IMR-90 (cell line): ENCODE results near the gene KRT72. TPM values are rescaled to one million over a fixed set of nuclear protein-coding genes. Genes with fewer than 3 reads are reported as not detected.

ENCODE experiments used
- ATAC-seq: fragments of 200-7000 bp; cut with Tn5 transposase; 2 replicates; pipeline ENCODE4 v1.9.1; 2020; ENCODE audit warnings: low read depth, mild to moderate bottlenecking, moderate library complexity
- BruUV-seq: library from RNA; stranded (reverse); fragments of 400-500 nt; replicated peaks from 2 replicates; lab custom pipeline; 2021; lab: Mats Ljungman, UMichigan
- CTCF ChIA-PET: fragments of 300-600 bp; formaldehyde crosslinking; extraction: SDS; loops from one replicate; lab custom pipeline; 2021; ENCODE audit warnings: antibody characterized with exemption; lab: Yijun Ruan, JAX
- POLR2A ChIA-PET: fragments of 300-600 bp; sonication (Branson Sonifier 250); formaldehyde crosslinking; loops from one replicate; lab custom pipeline; 2022; ENCODE audit warnings: antibody characterized with exemption; ENCODE audit not compliant: unreplicated experiment; lab: Charles Lee
- DNase-seq: peaks from one replicate; pipeline ENCODE4 v3.0.0; 2013
- H2AFZ ChIP-seq: replicated peaks from 2 replicates; pipeline ENCODE3; 2013; ENCODE audit warnings: low read length, mild to moderate bottlenecking; ENCODE audit not compliant: poor library complexity
- H2AK5ac ChIP-seq: 2 replicates; pipeline ENCODE4 v1.6.1; 2013; ENCODE audit warnings: low read depth, low read length, inconsistent platforms
- H2AK9ac ChIP-seq: replicated peaks from 2 replicates; pipeline ENCODE3; 2013; ENCODE audit warnings: mild to moderate bottlenecking, low read depth, low read length, moderate library complexity; ENCODE audit not compliant: poor library complexity
- H2BK120ac ChIP-seq: 2 replicates; pipeline ENCODE4 v1.6.1; 2013; ENCODE audit warnings: low read depth, low read length, inconsistent platforms
- H2BK15ac ChIP-seq: 3 replicates; pipeline ENCODE4 v1.6.1; 2013; ENCODE audit warnings: low read depth, low read length, inconsistent platforms
- H2BK20ac ChIP-seq: 2 replicates; pipeline ENCODE4 v1.6.1; 2013; ENCODE audit warnings: low read depth, mild to moderate bottlenecking, inconsistent platforms, low read length, moderate library complexity
- H2BK5ac ChIP-seq: 2 replicates; pipeline ENCODE4 v1.6.1; 2013; ENCODE audit warnings: mild to moderate bottlenecking, low read depth, low read length, inconsistent platforms; ENCODE audit not compliant: poor library complexity, severe bottlenecking
- H3K14ac ChIP-seq: replicated peaks from 2 replicates; pipeline ENCODE4 v1.6.1; 2013; ENCODE audit warnings: low read depth, low read length, inconsistent platforms
- H3K18ac ChIP-seq: 2 replicates; pipeline ENCODE4 v1.6.1; 2013; ENCODE audit warnings: low read depth, low read length, control low read depth
- H3K23ac ChIP-seq: 2 replicates; pipeline ENCODE4 v1.6.1; 2013; ENCODE audit warnings: low read depth, low read length, inconsistent platforms
- H3K27ac ChIP-seq: 2 replicates; pipeline ENCODE4 v1.5.1; 2013; ENCODE audit warnings: mild to moderate bottlenecking, control low read depth, low read length; ENCODE audit not compliant: insufficient read depth
- H3K27me3 ChIP-seq: 2 replicates; pipeline ENCODE4 v1.6.1; 2013; ENCODE audit warnings: low read length; ENCODE audit not compliant: control insufficient read depth, insufficient read depth
- H3K36me3 ChIP-seq: 2 replicates; pipeline ENCODE4 v1.6.1; 2013; ENCODE audit warnings: low read length, mixed read lengths; ENCODE audit not compliant: control insufficient read depth, insufficient read depth
- H3K4ac ChIP-seq: 2 replicates; pipeline ENCODE4 v1.6.1; 2013; ENCODE audit warnings: low read depth, low read length, inconsistent platforms
- H3K4me1 ChIP-seq: 2 replicates; pipeline ENCODE4 v1.6.1; 2013; ENCODE audit warnings: low read length, mixed read lengths; ENCODE audit not compliant: control insufficient read depth, insufficient read depth
- H3K4me2 ChIP-seq: 2 replicates; pipeline ENCODE4 v1.6.1; 2013; ENCODE audit warnings: low read depth, mild to moderate bottlenecking, control low read depth, low read length, moderate library complexity
- H3K4me3 ChIP-seq: 2 replicates; pipeline ENCODE4 v1.5.1; 2013; ENCODE audit warnings: low read depth, mild to moderate bottlenecking, control low read depth, low read length, moderate library complexity; ENCODE audit not compliant: insufficient read depth
- H3K56ac ChIP-seq: 2 replicates; pipeline ENCODE4 v1.6.1; 2013; ENCODE audit warnings: low read length, inconsistent platforms; ENCODE audit not compliant: insufficient read depth; ENCODE audit errors: extremely low read depth
- H3K79me1 ChIP-seq, 2 experiments: 2 replicates each; pipeline ENCODE4 v1.6.1; 2013; ENCODE audit warnings: low read length in 2 of 2, inconsistent platforms in 1 of 2, low read depth in 1 of 2
- H3K9ac ChIP-seq: 2 replicates; pipeline ENCODE4 v1.6.1; 2013; ENCODE audit warnings: low read depth, low read length, control low read depth
- H3K9me1 ChIP-seq: 2 replicates; pipeline ENCODE4 v1.6.1; 2013; ENCODE audit warnings: low read length, inconsistent platforms; ENCODE audit not compliant: insufficient read depth
- H3K9me3 ChIP-seq: 2 replicates; pipeline ENCODE4 v1.6.1; 2013; ENCODE audit warnings: low read length; ENCODE audit not compliant: control insufficient read depth, insufficient read depth
- H4K20me1 ChIP-seq: 2 replicates; pipeline ENCODE4 v1.6.1; 2013; ENCODE audit warnings: low read length, inconsistent platforms; ENCODE audit not compliant: insufficient read depth
- H4K5ac ChIP-seq: 2 replicates; pipeline ENCODE4 v1.6.1; 2013; ENCODE audit warnings: mild to moderate bottlenecking, low read depth, low read length, control low read depth
- H4K8ac ChIP-seq, 2 experiments: 2 replicates each; pipeline ENCODE4 v1.6.1; 2013; ENCODE audit warnings: low read depth in 2 of 2, low read length in 2 of 2, control low read depth in 1 of 2, inconsistent platforms in 1 of 2
- H4K91ac ChIP-seq: 2 replicates; pipeline ENCODE4 v1.6.1; 2013; ENCODE audit warnings: low read depth, low read length, inconsistent platforms; ENCODE audit not compliant: insufficient read depth
- BHLHE40 ChIP-seq: fragments of 150-350 bp; IDR thresholded peaks from 2 replicates; pipeline ENCODE4 v1.6.1; 2016; ENCODE audit warnings: mild to moderate bottlenecking, low read depth, low read length
- CEBPB ChIP-seq: IDR thresholded peaks from 2 replicates; pipeline ENCODE4 v1.6.1; 2012; ENCODE audit warnings: low read depth, low read length, improper control_type of control experiment
- CHD1 ChIP-seq: IDR thresholded peaks from 2 replicates; pipeline ENCODE4 v1.6.1; 2012; ENCODE audit warnings: low read depth, low read length, improper control_type of control experiment
- CTCF ChIP-seq: conservative IDR thresholded peaks from 2 replicates; pipeline ENCODE4 v1.5.1; 2012; ENCODE audit warnings: mild to moderate bottlenecking, low read depth, low read length, improper control_type of control experiment
- FOS ChIP-seq: fragments of 150-350 bp; IDR thresholded peaks from 2 replicates; pipeline ENCODE4 v1.6.1; 2016; ENCODE audit warnings: low read depth, low read length
- MAFK ChIP-seq: IDR thresholded peaks from 2 replicates; pipeline ENCODE4 v1.6.1; 2012; ENCODE audit warnings: low read depth, low read length, improper control_type of control experiment
- MAZ ChIP-seq: IDR thresholded peaks from 2 replicates; pipeline ENCODE4 v1.6.1; 2012; ENCODE audit warnings: low read depth, mild to moderate bottlenecking, low read length, improper control_type of control experiment, moderate library complexity, borderline replicate concordance
- MXI1 ChIP-seq: IDR thresholded peaks from 2 replicates; pipeline ENCODE4 v1.6.1; 2012; ENCODE audit warnings: low read depth, mild to moderate bottlenecking, low read length, moderate library complexity, borderline replicate concordance
- NFE2L2 ChIP-seq: fragments of 150-350 bp; IDR thresholded peaks from 2 replicates; pipeline ENCODE4 v1.6.1; 2016; ENCODE audit warnings: low read depth, mild to moderate bottlenecking, low read length
- POLR2A ChIP-seq: IDR thresholded peaks from 2 replicates; pipeline ENCODE4 v1.6.1; 2012; ENCODE audit warnings: mild to moderate bottlenecking, low read depth, low read length
- RAD21 ChIP-seq: IDR thresholded peaks from 2 replicates; pipeline ENCODE4 v1.6.1; 2012; ENCODE audit warnings: low read length, improper control_type of control experiment
- RCOR1 ChIP-seq: IDR thresholded peaks from 2 replicates; pipeline ENCODE4 v1.6.1; 2012; ENCODE audit warnings: mild to moderate bottlenecking, low read length, improper control_type of control experiment; ENCODE audit not compliant: insufficient replicate concordance
- RFX5 ChIP-seq: IDR thresholded peaks from 2 replicates; pipeline ENCODE4 v1.8.0; 2012; ENCODE audit warnings: low read depth, mild to moderate bottlenecking, low read length, moderate library complexity
- SMC3 ChIP-seq: fragments of 150-350 bp; IDR thresholded peaks from 2 replicates; pipeline ENCODE4 v1.6.1; 2016; ENCODE audit warnings: low read depth, mild to moderate bottlenecking, antibody characterized with exemption, low read length, moderate library complexity
- USF2 ChIP-seq: fragments of 150-350 bp; IDR thresholded peaks from 2 replicates; pipeline ENCODE4 v1.6.1; 2017; ENCODE audit warnings: mild to moderate bottlenecking, antibody characterized with exemption, low read length, low read depth
- WGBS, 2 experiments: methylation state at CpG; one replicate each; pipeline versions ENCODE4 v1.1.5 to v1.1.7; 2013; ENCODE audit warnings: missing lambda C conversion rate in 2 of 2; ENCODE audit not compliant: insufficient read length in 1 of 2; ENCODE audit errors: extremely low coverage in 2 of 2; 5-methylcytosine and 5-hydroxymethylcytosine counted together
- dilution Hi-C: fragments of 300-500 bp; cut with HindIII; formaldehyde crosslinking; loops from one replicate; pipeline ENCODE4 v1.14.3; 2018; ENCODE audit warnings: low sequenced_read_pairs; ENCODE audit not compliant: unreplicated experiment
- in situ Hi-C: fragments of 300-500 bp; cut with MboI; formaldehyde crosslinking; loops from 3 replicates; pipeline ENCODE4 v1.14.3; 2019; ENCODE audit warnings: low sequenced_read_pairs, inconsistent platforms, mixed read lengths
- intact Hi-C: fragments of 100-400 bp; cut with micrococcal nuclease; formaldehyde crosslinking; loops from 2 replicates; pipeline ENCODE4 v1.10.0; 2022
- polyA plus RNA-seq, 3 experiments: library from polyadenylated mRNA; depleted of rRNA; stranded (reverse); fragments of >200 nt; gene quantifications; 2 replicates each; pipeline ENCODE4 v1.2.3, GENCODE V29; 2012; ENCODE audit warnings: low replicate concordance in 1 of 3
- total RNA-seq: library from RNA; depleted of rRNA; stranded (reverse); fragments of >200 nt; gene quantifications from 2 replicates; pipeline ENCODE4 v1.2.3, GENCODE V29; 2012
- TF ChIP-seq, protein P1 (sequence below): fragments of 150-350 bp; IDR thresholded peaks from 2 replicates; pipeline ENCODE4 v1.6.1; 2016; ENCODE audit warnings: low read depth, mild to moderate bottlenecking, low read length, moderate library complexity, borderline replicate concordance

The KRT72 gene
- total and polyA plus RNA-seq, 2 of the 4 experiments (the other 2 are of a cell fraction) = not detected

- CTCF ChIA-PET = no interaction called here
- WGBS, 2 experiments = 66% methylated on average over 10 of the region's 14 CpGs; no CpG with 5 or more reads in 1 of the 2 experiments
These were observed 48.5 kb downstream of the KRT72 start, which contains the start of gene KRT71 for GRCh38 chr12:52552681-52553195. Gene KRT71 (minus strand): TSS chr12:52553145. CDS start chr12:52553077, 68 bp downstream.

More at GRCh38 chr12:52552681-52553195, 48.5 kb downstream of the KRT72 start, which contains the start of gene KRT71:
- peaks cover 57% of the 10 kb centered on the region for H3K27me3 ChIP-seq
- no peak within 1 kb of the TSS for H3K4ac ChIP-seq
- H2BK5ac ChIP-seq = no peak within 1 kb of the TSS
- dilution Hi-C loops = no loop called here
- H2AK9ac ChIP-seq = no peak within 1 kb of the TSS
- H2AK5ac ChIP-seq = no peak within 1 kb of the TSS
- H4K8ac ChIP-seq = no peak within 1 kb of the TSS
- intact Hi-C loops = no loop called here
- no peak within 1 kb of the TSS for H2AFZ ChIP-seq
- no peaks in the 10 kb centered on the region for H3K4me1 ChIP-seq
- in situ Hi-C loops = no loop called here
- no peak within 1 kb of the TSS for H3K56ac ChIP-seq
- H3K9me3 ChIP-seq = no peaks in the 10 kb centered on the region
- no peak within 1 kb of the TSS for H3K9ac ChIP-seq
- H3K14ac ChIP-seq = no peak within 1 kb of the TSS
- no peaks in the 10 kb centered on the region for H3K36me3 ChIP-seq
- no peak within 1 kb of the TSS for H3K27ac ChIP-seq
- H3K18ac ChIP-seq = no peak within 1 kb of the TSS
- no peaks in the 10 kb centered on the region for H4K20me1 ChIP-seq
- DNase-seq = no peak
- no peak within 1 kb of the TSS for H3K4me2 ChIP-seq
- H2BK20ac ChIP-seq = no peak within 1 kb of the TSS
- TF ChIP-seq POLR2A = no peak
- no peak for TF ChIP-seq USF2
- TF ChIP-seq, protein P1, sequence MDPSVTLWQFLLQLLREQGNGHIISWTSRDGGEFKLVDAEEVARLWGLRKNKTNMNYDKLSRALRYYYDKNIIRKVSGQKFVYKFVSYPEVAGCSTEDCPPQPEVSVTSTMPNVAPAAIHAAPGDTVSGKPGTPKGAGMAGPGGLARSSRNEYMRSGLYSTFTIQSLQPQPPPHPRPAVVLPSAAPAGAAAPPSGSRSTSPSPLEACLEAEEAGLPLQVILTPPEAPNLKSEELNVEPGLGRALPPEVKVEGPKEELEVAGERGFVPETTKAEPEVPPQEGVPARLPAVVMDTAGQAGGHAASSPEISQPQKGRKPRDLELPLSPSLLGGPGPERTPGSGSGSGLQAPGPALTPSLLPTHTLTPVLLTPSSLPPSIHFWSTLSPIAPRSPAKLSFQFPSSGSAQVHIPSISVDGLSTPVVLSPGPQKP = no peak
- no peak for TF ChIP-seq FOS
- TF ChIP-seq CHD1 = no peak
- no peak for TF ChIP-seq CTCF
- TF ChIP-seq RAD21 = no peak
- TF ChIP-seq BHLHE40 = no peak
- TF ChIP-seq CEBPB = no peak
- no peak for TF ChIP-seq MXI1
- no peak for TF ChIP-seq MAFK
- TF ChIP-seq RFX5 = no peak
- no peak for TF ChIP-seq SMC3
- TF ChIP-seq RCOR1 = no peak
- no peak for TF ChIP-seq NFE2L2
- no peak for TF ChIP-seq MAZ
- POLR2A ChIA-PET = no interaction called here
- ATAC-seq = no peak
- H3K79me1 ChIP-seq = no peaks in the 10 kb centered on the region
- no peak within 1 kb of the TSS for H3K4me3 ChIP-seq
- H4K5ac ChIP-seq = no peak within 1 kb of the TSS
- H4K91ac ChIP-seq = no peak within 1 kb of the TSS
- no peaks in the 10 kb centered on the region for H3K9me1 ChIP-seq
- H2BK120ac ChIP-seq = no peak within 1 kb of the TSS
- no peak within 1 kb of the TSS for H3K23ac ChIP-seq
- BruUV-seq = no TSS peak
- H2BK15ac ChIP-seq = no peak within 1 kb of the TSS
